Measurements from ENCODE around the gene CD82. TPM values are rescaled to one million over a fixed set of nuclear protein-coding genes. Genes with fewer than 3 reads are reported as not detected.
"Not testable (repeated sequence)": the region's sequence is repeated elsewhere in the genome, so short reads cannot be mapped to it uniquely, and the experiment has no call there.

CD82 gene
- total RNA-seq, 2 donors from 2014 or later, result 15.4 to 23.4 TPM

DNA sequence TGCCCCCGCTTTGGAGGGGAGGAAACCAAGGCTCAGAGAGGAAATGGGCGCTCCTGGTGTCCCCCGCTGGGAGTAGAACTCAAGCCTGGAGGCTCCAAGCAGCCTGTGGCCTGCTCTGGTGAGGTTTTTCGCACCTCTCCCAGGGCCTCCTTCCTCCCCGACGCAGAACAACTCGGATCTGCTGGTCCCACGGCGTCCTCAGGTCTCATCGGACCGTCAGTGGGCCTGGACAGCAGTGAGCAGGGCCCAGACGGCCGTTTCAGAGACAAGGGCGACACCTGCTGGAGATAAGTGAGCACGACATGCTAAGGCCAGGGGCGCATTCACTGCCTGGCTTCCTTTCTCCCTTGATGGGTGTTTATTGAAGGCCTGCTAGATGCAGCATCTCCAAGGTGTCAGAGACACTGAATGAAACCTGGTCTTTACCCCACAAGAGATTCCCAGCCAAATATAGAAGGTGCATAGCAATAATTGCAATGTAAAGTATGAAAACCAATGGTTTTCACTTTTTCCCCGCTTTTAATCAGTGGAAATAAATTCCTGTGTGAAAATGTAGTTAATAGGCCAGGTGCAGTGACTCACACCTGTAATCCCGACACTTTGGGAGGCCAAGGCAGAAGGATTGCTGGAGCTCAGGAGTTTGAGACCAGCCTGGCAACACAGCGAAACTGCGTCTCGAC lies 26.9 kb upstream of the CD82 start:
- ATAC-seq (ENCODE audit: insufficient number of reproducible peaks, low FRiP score, low read depth) (peak; percentile 77), DNase-seq (ENCODE audit: low spot score) (peak; percentile 22)
- H3K4me3 ChIP-seq, result no peak overlapping the region
- H3K36me3 ChIP-seq, result no peaks in the 10 kb centered on the region
- no peaks in the 10 kb centered on the region for H3K4me1 ChIP-seq (ENCODE audit: control insufficient read depth in 1 of 2, low read depth in 2 of 2)
- H3K27me3 ChIP-seq (replicated peaks; ENCODE audit: insufficient read depth), result no peaks in the 10 kb centered on the region
- H3K27ac ChIP-seq, result no peak overlapping the region
- TF ChIP-seq, protein P1, sequence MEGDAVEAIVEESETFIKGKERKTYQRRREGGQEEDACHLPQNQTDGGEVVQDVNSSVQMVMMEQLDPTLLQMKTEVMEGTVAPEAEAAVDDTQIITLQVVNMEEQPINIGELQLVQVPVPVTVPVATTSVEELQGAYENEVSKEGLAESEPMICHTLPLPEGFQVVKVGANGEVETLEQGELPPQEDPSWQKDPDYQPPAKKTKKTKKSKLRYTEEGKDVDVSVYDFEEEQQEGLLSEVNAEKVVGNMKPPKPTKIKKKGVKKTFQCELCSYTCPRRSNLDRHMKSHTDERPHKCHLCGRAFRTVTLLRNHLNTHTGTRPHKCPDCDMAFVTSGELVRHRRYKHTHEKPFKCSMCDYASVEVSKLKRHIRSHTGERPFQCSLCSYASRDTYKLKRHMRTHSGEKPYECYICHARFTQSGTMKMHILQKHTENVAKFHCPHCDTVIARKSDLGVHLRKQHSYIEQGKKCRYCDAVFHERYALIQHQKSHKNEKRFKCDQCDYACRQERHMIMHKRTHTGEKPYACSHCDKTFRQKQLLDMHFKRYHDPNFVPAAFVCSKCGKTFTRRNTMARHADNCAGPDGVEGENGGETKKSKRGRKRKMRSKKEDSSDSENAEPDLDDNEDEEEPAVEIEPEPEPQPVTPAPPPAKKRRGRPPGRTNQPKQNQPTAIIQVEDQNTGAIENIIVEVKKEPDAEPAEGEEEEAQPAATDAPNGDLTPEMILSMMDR (IDR thresholded peaks at IDR 0.05), result peak; percentile 95
- H3K9me3 ChIP-seq, result no peaks in the 10 kb centered on the region

DNA sequence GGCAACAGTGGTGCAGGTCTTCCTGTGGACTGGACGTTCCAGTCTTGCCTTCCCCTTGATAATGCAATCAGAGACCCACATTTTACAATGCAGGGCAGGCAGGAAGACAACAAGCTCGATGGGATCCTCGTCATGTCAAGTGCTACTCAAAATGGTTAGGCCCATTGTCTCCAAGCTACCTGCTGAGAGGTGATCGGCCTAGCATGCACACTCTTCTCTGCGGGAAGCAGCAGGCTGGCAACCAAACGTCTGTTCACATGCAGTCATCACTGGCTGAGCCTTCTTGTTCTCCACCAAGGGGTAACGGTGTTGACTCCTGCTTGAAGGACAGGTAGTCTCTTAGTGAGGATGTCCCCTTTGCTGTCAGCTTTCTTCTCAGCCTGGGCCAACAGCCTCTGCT lies 25.5 kb upstream of the CD82 start:
- ATAC-seq (ENCODE audit: insufficient number of reproducible peaks, low FRiP score, low read depth) (no peak), DNase-seq (ENCODE audit: low spot score) (no peak)
- Histone ChIP-seq H3K9me3 (no peaks in the 10 kb centered on the region), H3K36me3 (no peaks in the 10 kb centered on the region), H3K27ac (no peak overlapping the region), H3K27me3 (replicated peaks; ENCODE audit: insufficient read depth) (no peaks in the 10 kb centered on the region), H3K4me1 (ENCODE audit: control insufficient read depth in 1 of 2, low read depth in 2 of 2) (no peaks in the 10 kb centered on the region), H3K4me3 (no peak overlapping the region)
- TF ChIP-seq, protein P1 (IDR thresholded peaks at IDR 0.05), result no peak

DNA sequence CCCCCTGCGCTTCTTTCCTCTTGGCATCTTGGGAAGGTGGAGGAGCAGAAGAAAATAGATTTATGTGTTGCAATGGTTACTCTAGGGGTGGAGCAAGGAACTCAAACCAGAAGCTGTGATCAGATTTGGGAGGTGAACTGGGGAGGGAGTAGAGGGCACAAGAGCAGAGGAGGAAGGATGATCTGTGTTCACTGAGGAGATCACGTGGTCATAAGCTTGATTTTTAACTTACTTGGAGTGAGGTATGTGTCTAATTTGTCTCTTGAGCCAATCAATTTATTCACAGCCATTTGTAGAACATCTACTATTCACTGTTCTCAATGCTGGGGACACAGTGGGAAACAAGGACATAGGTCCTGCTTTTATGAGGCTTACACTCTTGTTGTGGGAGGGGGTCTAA lies 24.8 kb upstream of the CD82 start:
- no peak for ATAC-seq (ENCODE audit: insufficient number of reproducible peaks, low FRiP score, low read depth)

DNA sequence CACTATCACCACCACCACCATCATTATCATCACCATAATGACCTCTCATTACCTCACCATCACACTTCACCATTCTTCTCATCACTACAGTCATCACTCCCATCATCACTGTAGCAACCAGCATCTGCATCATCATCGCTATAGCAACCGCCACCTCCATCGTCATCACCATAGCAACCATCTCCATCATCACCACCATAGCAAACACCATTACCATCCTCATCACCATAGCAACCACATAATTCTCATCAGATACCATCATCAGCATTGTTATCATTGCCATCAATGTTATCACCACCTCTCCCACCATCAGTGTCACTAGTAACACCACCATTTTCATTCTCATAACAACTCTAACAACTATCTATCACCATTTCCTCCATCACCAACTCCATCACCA lies 23.1 kb upstream of the CD82 start:
- Histone ChIP-seq H3K4me3 (no peak overlapping the region), H3K4me1 (ENCODE audit: control insufficient read depth in 1 of 2, low read depth in 2 of 2) (no peaks in the 10 kb centered on the region), H3K9me3 (no peaks in the 10 kb centered on the region), H3K27me3 (replicated peaks; ENCODE audit: insufficient read depth) (no peaks in the 10 kb centered on the region), H3K27ac (no peak overlapping the region), H3K36me3 (no peaks in the 10 kb centered on the region)
- DNase-seq (ENCODE audit: low spot score), result no peak
- TF ChIP-seq, protein P1 (IDR thresholded peaks at IDR 0.05), result no peak
- no peak for ATAC-seq (ENCODE audit: insufficient number of reproducible peaks, low FRiP score, low read depth)

More for the DNA sequence above, 24.8 kb upstream of the CD82 start:
- no peaks in the 10 kb centered on the region for H3K9me3 ChIP-seq
- no peaks in the 10 kb centered on the region for H3K27me3 ChIP-seq (replicated peaks; ENCODE audit: insufficient read depth)
- H3K4me1 ChIP-seq (ENCODE audit: control insufficient read depth in 1 of 2, low read depth in 2 of 2), result no peaks in the 10 kb centered on the region
- H3K36me3 ChIP-seq, result no peaks in the 10 kb centered on the region
- no peak for DNase-seq (ENCODE audit: low spot score)
- H3K27ac ChIP-seq, result no peak overlapping the region
- TF ChIP-seq, protein P1 (IDR thresholded peaks at IDR 0.05), result no peak
- H3K4me3 ChIP-seq, result no peak overlapping the region

DNA sequence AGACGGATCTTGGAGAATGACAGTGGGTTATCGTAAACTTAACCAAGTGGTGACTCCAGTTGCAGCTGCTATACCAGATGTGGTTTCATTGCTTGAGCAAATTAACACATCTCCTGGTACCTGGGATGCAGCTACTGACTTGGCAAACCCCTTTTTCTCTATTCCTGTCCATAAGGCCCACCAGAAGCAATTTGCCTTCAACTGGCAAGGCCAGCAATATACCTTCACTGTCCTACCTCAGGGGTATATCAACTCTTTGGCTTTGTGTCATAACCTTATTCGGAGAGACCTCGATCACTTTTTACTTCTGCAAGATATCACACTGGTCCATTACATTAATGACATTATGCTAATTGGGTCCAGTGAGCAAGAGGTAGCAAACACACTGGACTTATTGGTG lies 18.5 kb upstream of the CD82 start:
- not testable (repeated sequence) for H3K36me3 ChIP-seq; H3K27me3 ChIP-seq (replicated peaks; ENCODE audit: insufficient read depth); H3K4me1 ChIP-seq (ENCODE audit: control insufficient read depth in 1 of 2, low read depth in 2 of 2); ATAC-seq (ENCODE audit: insufficient number of reproducible peaks, low FRiP score, low read depth); H3K9me3 ChIP-seq; H3K4me3 ChIP-seq; H3K27ac ChIP-seq; DNase-seq (ENCODE audit: low spot score)

DNA sequence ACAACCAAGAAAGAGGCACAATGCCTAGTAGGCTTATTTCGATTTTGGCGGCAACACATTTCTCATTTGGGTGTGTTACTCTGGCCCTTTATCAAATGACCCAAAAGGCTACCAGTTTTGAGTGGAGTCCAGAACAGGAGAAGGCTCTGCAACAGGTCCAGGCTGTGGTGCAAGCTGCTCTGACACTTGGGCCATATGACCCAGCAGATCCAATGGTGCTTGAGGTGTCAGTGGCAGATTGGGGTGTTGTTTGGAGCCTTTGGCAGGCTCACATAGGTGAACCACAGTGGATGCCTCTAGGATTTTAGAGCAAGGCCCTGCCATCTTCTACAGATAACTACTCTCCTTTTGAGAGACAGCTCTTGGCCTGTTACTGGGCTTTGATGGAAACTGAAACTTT lies 17.9 kb upstream of the CD82 start:
- H3K27me3 ChIP-seq (replicated peaks; ENCODE audit: insufficient read depth); DNase-seq (ENCODE audit: low spot score); H3K4me3 ChIP-seq; H3K4me1 ChIP-seq (ENCODE audit: control insufficient read depth in 1 of 2, low read depth in 2 of 2); H3K9me3 ChIP-seq; H3K36me3 ChIP-seq; H3K27ac ChIP-seq; ATAC-seq (ENCODE audit: insufficient number of reproducible peaks, low FRiP score, low read depth): not testable (repeated sequence)

All from thoracic aorta (tissue), 2 donors.